GM19023 (cell line): ENCODE results near the gene UQCRC2.
A peak's percentile ranks its signal among the peaks of the same experiment; 100 is the strongest.
"Not testable (repeated sequence)": the region's sequence is repeated elsewhere in the genome, so short reads cannot be mapped to it uniquely, and the experiment has no call there.

Experiments used
- ATAC-seq: cut with Tn5 transposase; IDR thresholded peaks from one replicate; pipeline ENCODE4 v1.9.1; 2021; ENCODE audit warnings: mild to moderate bottlenecking, moderate library complexity; ENCODE audit not compliant: unreplicated experiment

UQCRC2 gene

DNA sequence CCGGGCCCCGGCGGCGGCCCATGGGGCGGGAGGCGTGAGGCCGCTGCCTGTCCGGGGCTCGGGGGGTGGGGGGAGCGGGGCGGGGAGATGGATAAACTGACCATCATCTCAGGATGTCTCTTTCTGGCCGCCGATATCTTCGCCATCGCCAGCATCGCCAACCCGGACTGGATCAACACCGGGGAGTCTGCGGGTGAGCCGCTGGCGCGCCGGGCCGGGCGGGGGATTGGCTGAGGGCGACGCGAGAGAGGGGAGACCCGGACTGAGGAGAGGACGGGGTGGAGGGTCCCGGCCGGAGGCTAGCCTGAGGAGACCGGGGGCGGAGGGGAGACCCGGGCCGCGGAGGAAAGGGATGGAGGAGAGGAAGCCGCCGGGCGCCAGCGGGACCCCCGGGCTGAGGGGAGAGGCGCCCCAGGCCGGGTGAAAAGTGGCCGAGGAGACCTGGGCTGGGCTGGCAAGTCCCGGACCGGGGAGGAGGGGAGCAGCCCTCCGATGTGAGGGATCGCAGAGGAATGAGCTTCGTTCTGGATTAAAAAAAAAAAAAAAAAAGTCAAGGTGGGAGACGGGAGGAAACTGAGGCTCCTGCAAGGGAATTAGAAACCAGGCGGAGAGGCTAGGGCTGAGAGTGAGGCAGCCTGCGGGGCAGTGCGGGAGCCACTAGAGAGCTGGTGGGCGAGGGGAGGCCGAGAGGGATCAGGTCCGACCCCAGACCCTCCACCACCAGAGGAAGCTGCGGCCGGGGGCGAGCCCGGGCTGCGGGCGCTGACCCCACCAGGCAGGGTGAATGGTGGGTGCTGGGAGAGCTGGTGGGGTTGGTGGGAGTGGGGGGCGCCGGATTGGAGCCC, 55.3 kb downstream of the UQCRC2 start:
- peak; percentile 35 for ATAC-seq

DNA sequence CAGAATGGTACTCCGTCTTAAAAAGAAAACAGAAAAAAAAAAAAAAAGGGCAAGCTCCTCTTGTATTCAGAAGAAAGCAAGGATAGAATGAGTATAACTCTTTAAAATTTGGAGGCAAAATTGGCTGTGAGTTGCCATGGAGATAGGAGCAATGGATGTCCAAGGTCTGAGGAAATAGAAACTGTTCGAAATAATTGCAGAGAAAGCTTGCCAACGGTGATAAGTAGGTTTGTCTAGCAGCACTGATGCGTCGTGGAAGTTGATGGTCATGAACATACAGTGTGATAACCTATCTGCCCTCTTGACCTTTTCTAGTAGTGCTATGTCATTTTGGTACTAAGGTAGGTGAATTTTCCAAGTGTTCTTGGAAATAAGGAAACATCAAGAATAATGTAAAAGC, 57.7 kb downstream of the UQCRC2 start:
- no peak for ATAC-seq

DNA sequence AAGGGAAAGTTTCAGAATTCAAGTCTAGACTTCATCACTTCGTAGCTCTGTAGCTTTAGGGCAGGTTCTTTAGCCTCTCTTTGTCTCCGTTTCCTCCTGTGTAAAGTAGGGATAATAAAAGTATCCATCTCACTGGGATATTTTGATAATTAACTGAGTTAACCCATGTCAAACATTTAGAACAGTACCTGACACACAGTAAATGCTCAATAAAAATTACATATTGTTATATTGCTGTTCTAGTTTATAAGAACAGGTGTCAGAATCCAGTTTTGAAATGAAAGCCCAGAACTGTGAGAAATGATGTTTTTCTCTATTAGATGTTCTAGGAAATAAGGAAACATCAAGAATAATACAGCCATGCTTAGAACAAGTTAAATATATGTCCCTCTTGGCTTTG, 59.1 kb downstream of the UQCRC2 start:
- ATAC-seq: no peak

DNA sequence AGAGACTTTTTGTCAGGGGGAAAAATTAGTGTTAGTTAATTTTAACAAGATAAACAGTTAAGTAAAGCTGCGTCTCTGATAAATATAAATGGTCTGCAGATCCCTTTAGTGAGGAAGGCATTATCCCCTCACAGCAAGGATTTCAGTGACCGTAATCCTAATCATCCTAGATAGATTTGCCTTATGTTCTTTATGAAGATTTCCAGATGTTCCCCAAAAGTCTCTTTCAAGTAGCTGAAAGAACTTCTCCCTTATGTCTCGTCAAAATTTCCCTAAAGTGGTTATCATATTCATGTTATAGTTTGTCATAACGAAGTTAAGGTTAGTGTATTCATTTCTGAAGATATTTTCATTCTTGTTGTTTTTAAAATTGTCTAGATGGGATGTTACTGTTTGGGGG, 60.3 kb downstream of the UQCRC2 start:
- no peak for ATAC-seq

DNA sequence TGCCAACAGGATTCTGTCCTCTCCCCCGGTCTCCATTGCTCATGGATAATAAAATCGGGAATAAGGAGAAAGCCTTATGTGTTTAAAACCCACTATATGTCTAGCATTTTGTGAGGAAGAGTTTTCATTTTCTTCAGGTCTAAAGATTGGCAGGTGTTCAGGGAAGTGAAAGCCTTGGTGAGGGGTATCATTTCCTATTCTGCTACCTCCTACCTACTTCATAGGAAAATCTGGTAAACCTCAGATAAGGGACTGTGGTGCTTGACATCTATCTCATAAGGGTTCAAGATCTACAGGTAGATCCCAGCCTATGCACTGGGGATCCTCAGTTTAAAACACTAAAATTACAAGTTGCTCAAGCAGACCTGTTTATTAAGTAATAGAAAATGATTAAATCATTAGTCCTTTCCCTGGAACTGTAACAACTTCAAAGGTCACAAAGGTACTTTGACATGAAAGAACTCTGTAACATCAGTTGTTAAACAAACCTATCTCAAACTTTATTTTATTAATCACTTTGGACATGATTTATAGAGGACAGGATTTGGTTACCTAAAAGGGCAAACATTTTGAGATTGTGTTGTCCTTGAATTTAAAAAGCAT, 61.2 kb downstream of the UQCRC2 start:
- ATAC-seq: no peak

DNA sequence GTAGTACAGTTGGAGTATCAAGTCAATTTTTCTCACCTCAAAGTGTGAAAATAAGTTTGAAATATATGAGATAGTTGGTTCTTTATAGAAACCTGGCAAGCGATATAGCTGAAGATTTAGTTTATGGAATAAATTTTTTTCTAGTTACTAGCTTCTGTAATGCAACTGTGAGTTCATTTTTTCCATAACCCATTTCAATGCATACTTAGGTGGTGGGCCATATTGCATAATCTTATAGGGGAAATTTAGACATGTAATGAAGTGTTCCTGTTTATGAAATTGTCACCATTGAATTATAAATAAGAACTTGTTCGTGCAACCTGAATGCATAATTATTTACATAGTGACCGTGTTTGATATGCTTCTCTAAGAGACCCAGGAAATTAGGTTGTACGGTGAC, 63.8 kb downstream of the UQCRC2 start:
- no peak for ATAC-seq

DNA sequence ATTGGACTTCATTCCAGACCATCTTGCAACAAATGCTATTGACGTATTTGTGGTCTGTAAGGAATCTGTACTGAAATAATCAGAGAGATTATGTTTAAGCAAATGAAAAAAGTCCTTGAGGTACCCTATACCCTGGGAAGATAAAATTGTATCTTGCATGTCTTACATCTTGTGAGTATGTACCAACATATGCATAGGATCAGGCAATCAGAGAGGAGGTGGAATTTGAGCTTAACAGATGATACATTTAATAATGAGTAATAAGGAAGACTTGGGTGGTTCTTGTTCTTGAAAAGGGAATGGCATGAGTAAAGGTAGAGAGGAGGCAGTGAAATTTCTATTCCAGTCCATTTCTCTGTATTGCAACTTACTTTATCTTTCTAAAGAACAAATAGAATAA, 65.4 kb downstream of the UQCRC2 start:
- ATAC-seq: no peak

DNA sequence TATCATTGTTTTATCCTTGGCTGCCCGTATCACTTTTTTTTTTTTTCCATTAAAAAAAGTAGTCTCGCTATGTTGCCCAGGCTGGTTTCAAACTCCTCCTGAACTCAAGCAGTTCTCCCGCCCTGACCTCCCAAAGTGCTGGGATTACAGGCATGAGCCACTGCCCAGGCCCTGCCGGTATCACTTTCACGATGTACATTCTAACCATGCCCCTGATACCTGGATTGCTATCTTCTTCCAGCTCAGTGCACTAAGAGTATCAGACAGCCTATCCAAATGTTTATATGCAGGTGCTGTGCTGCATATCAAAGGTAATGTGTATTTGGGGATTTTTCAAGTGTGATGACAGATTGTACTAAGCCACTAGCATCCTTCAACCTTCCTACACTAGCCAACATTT, 69.0 kb downstream of the UQCRC2 start:
- no peak for ATAC-seq

DNA sequence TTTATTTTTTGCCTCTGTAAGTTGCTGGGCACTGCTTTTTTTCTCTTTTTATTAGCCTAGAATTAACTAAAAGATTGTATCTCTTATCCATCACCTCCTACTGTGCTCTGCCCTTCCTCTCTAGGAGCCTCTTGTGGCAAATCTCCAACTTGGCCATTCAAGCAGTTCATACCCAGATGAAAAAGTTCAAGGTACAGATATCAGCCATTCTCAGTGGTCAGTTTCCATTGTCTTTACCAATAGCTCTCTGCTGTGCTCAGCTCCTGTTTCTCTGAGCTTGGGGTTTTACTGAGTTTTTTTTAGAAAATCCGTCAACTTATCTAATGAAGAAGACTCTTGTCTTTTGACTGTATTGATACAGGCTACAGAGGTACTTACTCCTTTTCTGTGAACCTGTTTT, 70.3 kb downstream of the UQCRC2 start:
- no peak for ATAC-seq

DNA sequence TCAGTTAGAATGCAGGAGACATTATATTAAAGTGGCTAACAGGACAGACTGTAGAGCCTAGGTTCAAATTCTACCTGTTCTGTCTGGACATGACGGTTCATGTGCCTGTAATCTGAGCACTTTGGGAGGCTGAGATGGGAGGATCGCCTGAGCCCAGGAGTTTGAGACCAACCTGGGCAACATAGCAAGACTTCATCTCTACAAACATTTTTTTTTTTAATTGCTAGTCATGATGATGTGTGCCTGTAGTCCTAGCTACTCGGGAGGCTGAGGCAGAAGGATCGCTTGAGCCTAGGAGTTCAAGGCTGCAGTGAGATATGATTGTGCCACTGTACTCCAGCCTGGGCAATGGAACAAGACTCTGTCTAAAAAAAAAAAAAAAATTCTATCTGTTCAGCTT, 71.6 kb downstream of the UQCRC2 start:
- ATAC-seq: not testable (repeated sequence)

DNA sequence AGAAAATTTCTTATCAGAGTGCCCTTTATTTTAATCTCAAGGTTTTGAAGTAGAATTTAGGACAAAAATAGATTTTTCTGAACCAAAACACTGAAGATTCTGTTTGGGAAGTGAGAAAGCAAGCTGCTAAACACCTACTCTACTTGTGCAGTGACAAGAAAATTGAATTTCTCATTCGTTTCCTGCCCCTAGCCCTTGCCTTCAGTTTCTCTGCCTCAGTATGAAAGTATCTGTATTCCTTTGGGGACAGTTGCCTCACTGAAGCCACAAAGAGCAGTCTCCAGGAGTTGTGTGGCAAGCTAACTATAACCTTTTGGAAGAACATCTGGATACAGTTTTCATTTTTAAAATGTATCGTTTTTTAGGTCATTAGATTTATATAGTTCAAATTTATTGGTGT, 74.5 kb downstream of the UQCRC2 start:
- ATAC-seq: no peak

DNA sequence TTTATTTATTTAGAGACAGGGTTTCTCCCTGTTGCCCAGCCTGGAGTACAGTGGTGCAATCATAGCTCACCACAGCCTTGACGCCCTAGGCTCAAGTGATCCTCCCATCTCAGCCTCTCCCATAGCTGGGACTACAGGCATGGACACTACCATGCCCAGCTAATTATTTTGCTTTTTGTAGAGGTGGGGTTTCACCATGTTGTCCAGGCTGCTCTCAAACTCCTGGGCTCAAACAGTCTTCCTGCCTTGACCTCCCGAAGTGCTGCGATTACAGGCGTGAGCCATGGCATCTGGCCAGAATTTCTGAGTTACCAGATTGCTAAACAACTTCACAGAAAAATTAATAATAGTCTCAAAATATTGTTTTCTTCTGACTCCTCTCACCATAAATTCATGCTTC, 76.5 kb downstream of the UQCRC2 start:
- no peak for ATAC-seq

DNA sequence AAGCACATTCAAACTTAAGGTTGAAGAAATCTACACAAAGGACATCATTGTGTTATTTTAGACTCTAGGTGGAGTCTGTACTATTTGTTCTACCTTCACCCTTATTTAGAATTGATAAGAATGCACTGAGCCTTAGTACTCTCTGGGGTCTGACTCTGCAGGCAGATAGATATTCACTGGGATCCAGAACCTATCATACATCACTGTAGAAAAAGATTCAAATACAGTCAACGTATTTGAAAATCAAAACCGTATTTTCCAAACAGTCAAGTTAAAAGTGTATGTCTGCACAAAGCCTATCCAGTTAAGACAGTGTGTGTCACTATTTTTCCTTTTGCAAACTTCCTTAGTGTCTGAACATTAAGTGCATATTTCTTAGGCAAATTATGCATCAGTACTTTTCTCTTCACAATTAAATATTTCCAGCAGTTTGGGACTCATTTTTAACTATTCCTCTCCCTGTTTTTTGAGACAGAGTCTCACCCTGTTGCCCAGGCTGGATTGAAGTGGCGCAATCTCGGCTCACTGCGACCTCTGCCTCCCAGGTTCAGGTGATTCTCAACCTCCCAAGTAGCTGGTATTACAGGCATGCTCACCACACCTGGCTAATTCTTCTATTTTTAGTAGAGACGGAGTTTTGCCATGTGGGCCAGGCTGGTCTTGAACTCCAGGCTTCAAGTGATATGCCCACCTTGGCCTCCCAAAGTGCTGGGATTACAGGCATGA, 77.1 kb downstream of the UQCRC2 start:
- ATAC-seq: no peak

DNA sequence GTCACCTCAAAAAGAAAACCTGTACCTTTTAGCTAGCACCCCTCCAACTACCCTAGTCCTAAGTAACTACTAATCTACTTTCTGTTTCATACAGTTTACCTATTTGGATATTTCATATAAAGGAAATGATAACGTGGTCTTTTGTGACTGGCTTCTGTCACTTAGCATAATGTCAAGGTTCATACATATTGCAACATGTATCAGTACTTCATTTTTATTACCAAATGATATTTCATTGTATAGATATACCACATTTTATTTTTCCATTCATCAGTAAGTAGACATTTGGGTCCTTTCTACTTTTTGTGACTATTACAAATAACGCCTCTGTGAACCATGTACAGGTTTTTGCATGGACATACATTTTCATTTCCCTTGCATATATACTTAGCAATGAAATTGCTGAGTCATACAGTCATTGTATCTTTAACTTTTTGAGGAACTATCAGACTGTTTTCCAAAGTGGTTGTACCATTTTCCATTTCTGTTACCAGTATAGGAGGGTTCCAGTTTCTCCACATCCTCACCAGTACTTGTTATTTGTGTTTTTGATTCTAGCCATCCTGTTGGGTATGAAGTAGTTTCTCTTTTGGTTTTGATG, 78.4 kb downstream of the UQCRC2 start:
- ATAC-seq: no peak
